Measurements from ENCODE around the gene TMEM170B. TPM values are rescaled to one million over a fixed set of nuclear protein-coding genes. Genes with fewer than 3 reads are reported as not detected.

Gene TMEM170B
- total and polyA plus RNA-seq, 9 donors, result 2.1 to 5.9 (median 5.3) TPM

DNA sequence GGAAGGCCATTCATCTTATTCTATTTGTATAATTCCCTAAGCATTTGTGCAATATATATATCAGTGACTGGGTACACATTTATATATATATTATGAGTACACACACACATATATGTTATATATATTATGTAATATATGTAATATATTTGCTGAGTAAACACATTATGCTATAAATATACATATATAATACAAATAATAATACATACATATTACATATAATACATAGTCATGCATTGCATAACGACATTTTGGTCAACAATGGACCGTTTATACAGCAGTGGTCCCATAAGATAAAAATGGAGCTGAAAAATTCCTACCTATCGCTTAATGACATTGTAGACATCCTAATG lies 11.4 kb upstream of the TMEM170B start:
- 86 to 93% (median 87%) methylated on average over 3 of the region's 3 CpGs for WGBS, 3 donors
- no peaks in the 10 kb centered on the region for H3K27me3 ChIP-seq
- intact Hi-C loops (cut with DNase I), result no loop called here
- H3K4me1 ChIP-seq (ENCODE audit: insufficient read depth), result no peaks in the 10 kb centered on the region
- no peak for TF ChIP-seq CTCF (IDR thresholded peaks at IDR 0.05)
- TF ChIP-seq EP300 (IDR thresholded peaks at IDR 0.05), result no peak
- no peak for TF ChIP-seq POLR2A (IDR thresholded peaks at IDR 0.05)
- no peak for DNase-seq
- no peak overlapping the region for H3K4me3 ChIP-seq
- no peaks in the 10 kb centered on the region for H3K36me3 ChIP-seq
- no peak overlapping the region for H3K27ac ChIP-seq
- no peaks in the 10 kb centered on the region for H3K9me3 ChIP-seq

- Histone ChIP-seq H3K36me3 (no peaks in the 10 kb centered on the region), H3K4me1 (ENCODE audit: insufficient read depth) (no peaks in the 10 kb centered on the region), H3K27me3 (no peaks in the 10 kb centered on the region), H3K27ac (no peak overlapping the region), H3K4me3 (no peak overlapping the region), H3K9me3 (no peaks in the 10 kb centered on the region)
- no peak for DNase-seq
- TF ChIP-seq CTCF (IDR thresholded peaks at IDR 0.05) (no peak), EP300 (IDR thresholded peaks at IDR 0.05) (no peak), POLR2A (IDR thresholded peaks at IDR 0.05) (no peak)
- intact Hi-C loops (cut with DNase I), result no loop called here
Observed at GRCh38 chr6:11527274-11527870, 10.2 kb upstream of the TMEM170B start.

DNA sequence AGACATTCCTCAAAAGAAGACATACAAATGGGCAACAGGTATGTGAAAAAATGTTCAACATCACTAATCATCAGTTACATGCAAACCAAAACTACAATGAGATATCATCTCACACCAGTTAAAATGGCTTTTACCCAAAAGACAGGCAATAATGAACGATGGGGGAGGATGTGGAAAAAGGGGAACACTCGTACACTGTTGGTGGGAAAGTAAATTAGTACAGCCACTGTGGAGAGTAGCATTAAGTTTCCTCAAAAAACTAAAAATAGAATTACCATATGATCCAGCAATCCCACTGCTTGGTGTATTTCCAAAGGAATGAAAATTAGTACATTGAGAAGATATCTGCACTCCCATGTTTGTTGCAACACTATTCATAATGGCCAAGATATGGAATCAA lies 8.6 kb upstream of the TMEM170B start:
- Histone ChIP-seq H3K4me1 (ENCODE audit: insufficient read depth) (no peaks in the 10 kb centered on the region), H3K4me3 (no peak overlapping the region), H3K27me3 (no peaks in the 10 kb centered on the region), H3K9me3 (no peaks in the 10 kb centered on the region), H3K36me3 (no peaks in the 10 kb centered on the region), H3K27ac (no peak overlapping the region)
- no peak for DNase-seq
- WGBS, 3 donors, result 75 to 85% (median 82%) methylated on average over 2 of the region's 2 CpGs
- intact Hi-C loops (cut with DNase I), result no loop called here
- TF ChIP-seq POLR2A (IDR thresholded peaks at IDR 0.05), result no peak
- TF ChIP-seq CTCF (IDR thresholded peaks at IDR 0.05), result no peak
- no peak for TF ChIP-seq EP300 (IDR thresholded peaks at IDR 0.05)

DNA sequence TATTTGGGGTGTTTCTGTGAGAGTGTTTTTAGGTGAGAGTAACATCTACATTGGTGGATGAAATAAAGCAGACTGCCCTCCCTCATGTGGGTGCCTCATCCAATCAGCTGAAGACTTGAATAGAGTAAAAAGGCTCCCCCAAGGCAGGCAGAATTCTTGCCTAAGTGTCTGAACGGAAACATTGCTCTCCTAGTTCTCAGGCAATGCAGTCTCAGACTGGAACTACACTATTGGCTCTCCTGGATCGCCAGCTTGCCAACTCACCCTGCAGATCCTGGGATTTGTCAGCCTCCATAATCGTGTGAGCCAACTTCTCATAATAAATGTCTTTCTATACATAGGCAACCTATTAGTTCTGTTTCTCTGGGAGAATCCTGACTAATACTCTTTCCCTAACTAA lies 5.5 kb upstream of the TMEM170B start:
- H3K36me3 ChIP-seq, result no peaks in the 10 kb centered on the region
- no peak for TF ChIP-seq EP300 (IDR thresholded peaks at IDR 0.05)
- no peak for TF ChIP-seq CTCF (IDR thresholded peaks at IDR 0.05)
- DNase-seq, result no peak
- peaks cover 2% of the 10 kb centered on the region for H3K4me1 ChIP-seq (ENCODE audit: insufficient read depth)
- H3K27ac ChIP-seq, result no peak overlapping the region
- intact Hi-C loops (cut with DNase I), result loop anchor here in 1 of 4 donors (5.0 kb wide), 1 partner anchor 1935 kb away; no protein-coding TSS in a partner anchor
- H3K4me3 ChIP-seq, result no peak overlapping the region
- H3K9me3 ChIP-seq, result no peaks in the 10 kb centered on the region
- H3K27me3 ChIP-seq, result no peaks in the 10 kb centered on the region
- 43 to 59% (median 51%) methylated on average over 3 of the region's 3 CpGs for whole genome bisulfite sequencing, 3 donors
